IMR-90 (cell line): ENCODE measurements around the gene ALOX15B. TPM values are rescaled to one million over a fixed set of nuclear protein-coding genes. Genes with fewer than 3 reads are reported as not detected.

ENCODE experiments used
- ATAC-seq: fragments of 200-7000 bp; cut with Tn5 transposase; 2 replicates; pipeline ENCODE4 v1.9.1; 2020; ENCODE audit warnings: low read depth, mild to moderate bottlenecking, moderate library complexity
- BruUV-seq: library from RNA; stranded (reverse); fragments of 400-500 nt; replicated peaks from 2 replicates; lab custom pipeline; 2021; lab: Mats Ljungman, UMichigan
- CTCF ChIA-PET: fragments of 300-600 bp; formaldehyde crosslinking; extraction: SDS; loops from one replicate; lab custom pipeline; 2021; ENCODE audit warnings: antibody characterized with exemption; lab: Yijun Ruan, JAX
- POLR2A ChIA-PET: fragments of 300-600 bp; sonication (Branson Sonifier 250); formaldehyde crosslinking; loops from one replicate; lab custom pipeline; 2022; ENCODE audit warnings: antibody characterized with exemption; ENCODE audit not compliant: unreplicated experiment; lab: Charles Lee
- DNase-seq: peaks from one replicate; pipeline ENCODE4 v3.0.0; 2013
- H2AFZ ChIP-seq: replicated peaks from 2 replicates; pipeline ENCODE3; 2013; ENCODE audit warnings: low read length, mild to moderate bottlenecking; ENCODE audit not compliant: poor library complexity
- H2AK5ac ChIP-seq: 2 replicates; pipeline ENCODE4 v1.6.1; 2013; ENCODE audit warnings: low read depth, low read length, inconsistent platforms
- H2AK9ac ChIP-seq: replicated peaks from 2 replicates; pipeline ENCODE3; 2013; ENCODE audit warnings: mild to moderate bottlenecking, low read depth, low read length, moderate library complexity; ENCODE audit not compliant: poor library complexity
- H2BK120ac ChIP-seq: 2 replicates; pipeline ENCODE4 v1.6.1; 2013; ENCODE audit warnings: low read depth, low read length, inconsistent platforms
- H2BK15ac ChIP-seq: 3 replicates; pipeline ENCODE4 v1.6.1; 2013; ENCODE audit warnings: low read depth, low read length, inconsistent platforms
- H2BK20ac ChIP-seq: 2 replicates; pipeline ENCODE4 v1.6.1; 2013; ENCODE audit warnings: low read depth, mild to moderate bottlenecking, inconsistent platforms, low read length, moderate library complexity
- H2BK5ac ChIP-seq: 2 replicates; pipeline ENCODE4 v1.6.1; 2013; ENCODE audit warnings: mild to moderate bottlenecking, low read depth, low read length, inconsistent platforms; ENCODE audit not compliant: poor library complexity, severe bottlenecking
- H3K14ac ChIP-seq: replicated peaks from 2 replicates; pipeline ENCODE4 v1.6.1; 2013; ENCODE audit warnings: low read depth, low read length, inconsistent platforms
- H3K18ac ChIP-seq: 2 replicates; pipeline ENCODE4 v1.6.1; 2013; ENCODE audit warnings: low read depth, low read length, control low read depth
- H3K23ac ChIP-seq: 2 replicates; pipeline ENCODE4 v1.6.1; 2013; ENCODE audit warnings: low read depth, low read length, inconsistent platforms
- H3K27ac ChIP-seq: 2 replicates; pipeline ENCODE4 v1.5.1; 2013; ENCODE audit warnings: mild to moderate bottlenecking, control low read depth, low read length; ENCODE audit not compliant: insufficient read depth
- H3K27me3 ChIP-seq: 2 replicates; pipeline ENCODE4 v1.6.1; 2013; ENCODE audit warnings: low read length; ENCODE audit not compliant: control insufficient read depth, insufficient read depth
- H3K36me3 ChIP-seq: 2 replicates; pipeline ENCODE4 v1.6.1; 2013; ENCODE audit warnings: low read length, mixed read lengths; ENCODE audit not compliant: control insufficient read depth, insufficient read depth
- H3K4ac ChIP-seq: 2 replicates; pipeline ENCODE4 v1.6.1; 2013; ENCODE audit warnings: low read depth, low read length, inconsistent platforms
- H3K4me1 ChIP-seq: 2 replicates; pipeline ENCODE4 v1.6.1; 2013; ENCODE audit warnings: low read length, mixed read lengths; ENCODE audit not compliant: control insufficient read depth, insufficient read depth
- H3K4me2 ChIP-seq: 2 replicates; pipeline ENCODE4 v1.6.1; 2013; ENCODE audit warnings: low read depth, mild to moderate bottlenecking, control low read depth, low read length, moderate library complexity
- H3K4me3 ChIP-seq: 2 replicates; pipeline ENCODE4 v1.5.1; 2013; ENCODE audit warnings: low read depth, mild to moderate bottlenecking, control low read depth, low read length, moderate library complexity; ENCODE audit not compliant: insufficient read depth
- H3K56ac ChIP-seq: 2 replicates; pipeline ENCODE4 v1.6.1; 2013; ENCODE audit warnings: low read length, inconsistent platforms; ENCODE audit not compliant: insufficient read depth; ENCODE audit errors: extremely low read depth
- H3K79me1 ChIP-seq, 2 experiments: 2 replicates each; pipeline ENCODE4 v1.6.1; 2013; ENCODE audit warnings: low read length in 2 of 2, inconsistent platforms in 1 of 2, low read depth in 1 of 2
- H3K9ac ChIP-seq: 2 replicates; pipeline ENCODE4 v1.6.1; 2013; ENCODE audit warnings: low read depth, low read length, control low read depth
- H3K9me1 ChIP-seq: 2 replicates; pipeline ENCODE4 v1.6.1; 2013; ENCODE audit warnings: low read length, inconsistent platforms; ENCODE audit not compliant: insufficient read depth
- H3K9me3 ChIP-seq: 2 replicates; pipeline ENCODE4 v1.6.1; 2013; ENCODE audit warnings: low read length; ENCODE audit not compliant: control insufficient read depth, insufficient read depth
- H4K20me1 ChIP-seq: 2 replicates; pipeline ENCODE4 v1.6.1; 2013; ENCODE audit warnings: low read length, inconsistent platforms; ENCODE audit not compliant: insufficient read depth
- H4K5ac ChIP-seq: 2 replicates; pipeline ENCODE4 v1.6.1; 2013; ENCODE audit warnings: mild to moderate bottlenecking, low read depth, low read length, control low read depth
- H4K8ac ChIP-seq, 2 experiments: 2 replicates each; pipeline ENCODE4 v1.6.1; 2013; ENCODE audit warnings: low read depth in 2 of 2, low read length in 2 of 2, control low read depth in 1 of 2, inconsistent platforms in 1 of 2
- H4K91ac ChIP-seq: 2 replicates; pipeline ENCODE4 v1.6.1; 2013; ENCODE audit warnings: low read depth, low read length, inconsistent platforms; ENCODE audit not compliant: insufficient read depth
- BHLHE40 ChIP-seq: fragments of 150-350 bp; IDR thresholded peaks from 2 replicates; pipeline ENCODE4 v1.6.1; 2016; ENCODE audit warnings: mild to moderate bottlenecking, low read depth, low read length
- CEBPB ChIP-seq: IDR thresholded peaks from 2 replicates; pipeline ENCODE4 v1.6.1; 2012; ENCODE audit warnings: low read depth, low read length, improper control_type of control experiment
- CHD1 ChIP-seq: IDR thresholded peaks from 2 replicates; pipeline ENCODE4 v1.6.1; 2012; ENCODE audit warnings: low read depth, low read length, improper control_type of control experiment
- CTCF ChIP-seq: conservative IDR thresholded peaks from 2 replicates; pipeline ENCODE4 v1.5.1; 2012; ENCODE audit warnings: mild to moderate bottlenecking, low read depth, low read length, improper control_type of control experiment
- FOS ChIP-seq: fragments of 150-350 bp; IDR thresholded peaks from 2 replicates; pipeline ENCODE4 v1.6.1; 2016; ENCODE audit warnings: low read depth, low read length
- MAFK ChIP-seq: IDR thresholded peaks from 2 replicates; pipeline ENCODE4 v1.6.1; 2012; ENCODE audit warnings: low read depth, low read length, improper control_type of control experiment
- MAZ ChIP-seq: IDR thresholded peaks from 2 replicates; pipeline ENCODE4 v1.6.1; 2012; ENCODE audit warnings: low read depth, mild to moderate bottlenecking, low read length, improper control_type of control experiment, moderate library complexity, borderline replicate concordance
- MXI1 ChIP-seq: IDR thresholded peaks from 2 replicates; pipeline ENCODE4 v1.6.1; 2012; ENCODE audit warnings: low read depth, mild to moderate bottlenecking, low read length, moderate library complexity, borderline replicate concordance
- NFE2L2 ChIP-seq: fragments of 150-350 bp; IDR thresholded peaks from 2 replicates; pipeline ENCODE4 v1.6.1; 2016; ENCODE audit warnings: low read depth, mild to moderate bottlenecking, low read length
- POLR2A ChIP-seq: IDR thresholded peaks from 2 replicates; pipeline ENCODE4 v1.6.1; 2012; ENCODE audit warnings: mild to moderate bottlenecking, low read depth, low read length
- RCOR1 ChIP-seq: IDR thresholded peaks from 2 replicates; pipeline ENCODE4 v1.6.1; 2012; ENCODE audit warnings: mild to moderate bottlenecking, low read length, improper control_type of control experiment; ENCODE audit not compliant: insufficient replicate concordance
- RFX5 ChIP-seq: IDR thresholded peaks from 2 replicates; pipeline ENCODE4 v1.8.0; 2012; ENCODE audit warnings: low read depth, mild to moderate bottlenecking, low read length, moderate library complexity
- SMC3 ChIP-seq: fragments of 150-350 bp; IDR thresholded peaks from 2 replicates; pipeline ENCODE4 v1.6.1; 2016; ENCODE audit warnings: low read depth, mild to moderate bottlenecking, antibody characterized with exemption, low read length, moderate library complexity
- WGBS, 2 experiments: methylation state at CpG; one replicate each; pipeline versions ENCODE4 v1.1.5 to v1.1.7; 2013; ENCODE audit warnings: missing lambda C conversion rate in 2 of 2; ENCODE audit not compliant: insufficient read length in 1 of 2; ENCODE audit errors: extremely low coverage in 2 of 2; 5-methylcytosine and 5-hydroxymethylcytosine counted together
- dilution Hi-C: fragments of 300-500 bp; cut with HindIII; formaldehyde crosslinking; loops from one replicate; pipeline ENCODE4 v1.14.3; 2018; ENCODE audit warnings: low sequenced_read_pairs; ENCODE audit not compliant: unreplicated experiment
- in situ Hi-C: fragments of 300-500 bp; cut with MboI; formaldehyde crosslinking; loops from 3 replicates; pipeline ENCODE4 v1.14.3; 2019; ENCODE audit warnings: low sequenced_read_pairs, inconsistent platforms, mixed read lengths
- intact Hi-C: fragments of 100-400 bp; cut with micrococcal nuclease; formaldehyde crosslinking; loops from 2 replicates; pipeline ENCODE4 v1.10.0; 2022
- polyA plus RNA-seq, 3 experiments: library from polyadenylated mRNA; depleted of rRNA; stranded (reverse); fragments of >200 nt; gene quantifications; 2 replicates each; pipeline ENCODE4 v1.2.3, GENCODE V29; 2012; ENCODE audit warnings: low replicate concordance in 1 of 3
- total RNA-seq: library from RNA; depleted of rRNA; stranded (reverse); fragments of >200 nt; gene quantifications from 2 replicates; pipeline ENCODE4 v1.2.3, GENCODE V29; 2012
- TF ChIP-seq, protein P1 (sequence below): fragments of 150-350 bp; IDR thresholded peaks from 2 replicates; pipeline ENCODE4 v1.6.1; 2017; ENCODE audit warnings: mild to moderate bottlenecking, antibody characterized with exemption, low read length, low read depth

Gene ALOX15B
- total and polyA plus RNA-seq, 2 of the 4 experiments (the other 2 are of a cell fraction) = not detected

GRCh38 chr17:7992924-7993323 is 45.9 kb upstream of the ALOX15B start:
- peaks cover 18% of the 10 kb centered on the region for H3K27me3 ChIP-seq

More at GRCh38 chr17:7992924-7993323, 45.9 kb upstream of the ALOX15B start:
- ATAC-seq = no peak
- Histone ChIP-seq H2BK120ac (no peak overlapping the region), H3K36me3 (no peaks in the 10 kb centered on the region), H4K8ac (no peak overlapping the region), H2AK9ac (no peak overlapping the region), H3K14ac (no peak overlapping the region), H3K79me1 (no peaks in the 10 kb centered on the region), H3K4me1 (no peaks in the 10 kb centered on the region), H4K5ac (no peak overlapping the region), H2BK5ac (no peak overlapping the region), H2BK15ac (no peak overlapping the region), H4K20me1 (no peaks in the 10 kb centered on the region), H3K9ac (no peak overlapping the region), H3K23ac (no peak overlapping the region), H3K9me3 (no peaks in the 10 kb centered on the region), H4K91ac (no peak overlapping the region), H3K4me2 (no peak overlapping the region), H3K4me3 (no peak overlapping the region), H2AK5ac (no peak overlapping the region), H3K27ac (no peak overlapping the region), H3K4ac (no peak overlapping the region), H2AFZ (no peak overlapping the region), H3K56ac (no peak overlapping the region), H3K18ac (no peak overlapping the region), H3K9me1 (no peaks in the 10 kb centered on the region), H2BK20ac (no peak overlapping the region)
- BruUV-seq = no TSS peak
- no peak for TF ChIP-seq MAFK
- TF ChIP-seq, protein P1, sequence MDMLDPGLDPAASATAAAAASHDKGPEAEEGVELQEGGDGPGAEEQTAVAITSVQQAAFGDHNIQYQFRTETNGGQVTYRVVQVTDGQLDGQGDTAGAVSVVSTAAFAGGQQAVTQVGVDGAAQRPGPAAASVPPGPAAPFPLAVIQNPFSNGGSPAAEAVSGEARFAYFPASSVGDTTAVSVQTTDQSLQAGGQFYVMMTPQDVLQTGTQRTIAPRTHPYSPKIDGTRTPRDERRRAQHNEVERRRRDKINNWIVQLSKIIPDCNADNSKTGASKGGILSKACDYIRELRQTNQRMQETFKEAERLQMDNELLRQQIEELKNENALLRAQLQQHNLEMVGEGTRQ = no peak
- no peak for TF ChIP-seq MAZ
- no peak for TF ChIP-seq CHD1
- TF ChIP-seq SMC3 = no peak
- TF ChIP-seq NFE2L2 = no peak
- TF ChIP-seq RCOR1 = no peak
- no peak for TF ChIP-seq RFX5
- no peak for TF ChIP-seq MXI1
- no peak for TF ChIP-seq POLR2A
- TF ChIP-seq BHLHE40 = no peak
- TF ChIP-seq CEBPB = no peak
- TF ChIP-seq CTCF = no peak
- no peak for TF ChIP-seq FOS
- DNase-seq = no peak
- intact Hi-C loops = loop anchor here (5.0 kb wide), 1 partner anchor 171 kb away; no protein-coding TSS in a partner anchor
- in situ Hi-C loops = loop anchor here (25.0 kb wide), 1 partner anchor 256 kb away; no protein-coding TSS in a partner anchor
- dilution Hi-C loops = no loop called here
- ChIA-PET CTCF (interaction anchor here (0.7 kb wide), 2 partner anchors 9 to 48 kb away, joined by 3 read pairs; no protein-coding TSS in a partner anchor), POLR2A (no interaction called here)
- WGBS, 2 experiments = no CpG with 5 or more reads among the region's 3 CpGs
